Common myeloid progenitor, CD34-positive (primary cell): Measurements from ENCODE around the gene KAZN.

ENCODE experiments used
- CTCF ChIA-PET: fragments of 350-600 bp; sonication (Branson Sonifier 250); formaldehyde crosslinking; loops from one replicate; lab custom pipeline; 2021; ENCODE audit warnings: antibody characterized with exemption; lab: Charles Lee
- POLR2A ChIA-PET: fragments of 350-600 bp; sonication (Branson Sonifier 250); formaldehyde crosslinking; loops from one replicate; lab custom pipeline; 2021; ENCODE audit warnings: antibody characterized with exemption; lab: Charles Lee
- DNase-seq, 3 donors: peaks; one replicate each; pipeline versions ENCODE4 v3.0.0 to v3.0.0-alpha.2; 2013
- H3K27ac ChIP-seq, 2 experiments: 1 replicate in 1 of 2; 2 replicates in 1 of 2; pipeline ENCODE4 v1.7.0; 2013; ENCODE audit warnings: inconsistent platforms in 2 of 2, low read length in 2 of 2, mild to moderate bottlenecking in 2 of 2, low read depth in 1 of 2, moderate library complexity in 1 of 2; ENCODE audit not compliant: severe bottlenecking in 2 of 2, insufficient read depth in 1 of 2, poor library complexity in 1 of 2
- H3K27me3 ChIP-seq, 5 experiments: replicated peaks in 2 of 5; 1 replicate in 3 of 5; 2 replicates in 2 of 5; pipeline versions ENCODE4 v1.6.1 to v1.7.0; 2013; ENCODE audit warnings: low read length in 4 of 5, mild to moderate bottlenecking in 2 of 5, moderate library complexity in 2 of 5, inconsistent platforms in 1 of 5; ENCODE audit not compliant: insufficient read depth in 5 of 5, control insufficient read depth in 4 of 5
- H3K36me3 ChIP-seq, 4 experiments: 1 replicate in 2 of 4; 2 replicates in 2 of 4; pipeline versions ENCODE4 v1.6.1 to v1.7.0; 2013; ENCODE audit warnings: low read length in 3 of 4, control low read depth in 1 of 4, mild to moderate bottlenecking in 1 of 4; ENCODE audit not compliant: control insufficient read depth in 4 of 4, insufficient read depth in 4 of 4
- H3K4me1 ChIP-seq, 4 experiments: 1 replicate in 3 of 4; 2 replicates in 1 of 4; pipeline versions ENCODE4 v1.6.1 to v1.7.1; 2013; ENCODE audit warnings: low read length in 3 of 4, mild to moderate bottlenecking in 3 of 4, control low read depth in 1 of 4, inconsistent platforms in 1 of 4, moderate library complexity in 1 of 4; ENCODE audit not compliant: control insufficient read depth in 4 of 4, insufficient read depth in 4 of 4; ENCODE audit errors: control extremely low read depth in 1 of 4
- H3K4me3 ChIP-seq, 7 experiments: 1 replicate in 4 of 7; 2 replicates in 3 of 7; pipeline versions ENCODE4 v1.5.1 to v1.7.0; 2013; ENCODE audit warnings: mild to moderate bottlenecking in 7 of 7, low read length in 6 of 7, moderate library complexity in 6 of 7, inconsistent platforms in 2 of 7, low read depth in 2 of 7, control low read depth in 1 of 7; ENCODE audit not compliant: insufficient read depth in 4 of 7, control insufficient read depth in 1 of 7; ENCODE audit errors: extremely low read depth in 1 of 7
- H3K9me3 ChIP-seq, 5 experiments: 1 replicate in 4 of 5; 2 replicates in 1 of 5; pipeline versions ENCODE4 v1.6.1 to v1.7.1; 2013; ENCODE audit warnings: low read length in 4 of 5, mild to moderate bottlenecking in 2 of 5, inconsistent platforms in 1 of 5, low read depth in 1 of 5, moderate library complexity in 1 of 5; ENCODE audit not compliant: control insufficient read depth in 4 of 5, insufficient read depth in 2 of 5; ENCODE audit errors: control extremely low read depth in 1 of 5
- WGBS: methylation state at CpG from one replicate; pipeline ENCODE4 v1.1.5; 2013; ENCODE audit not compliant: insufficient coverage; 5-methylcytosine and 5-hydroxymethylcytosine counted together

KAZN gene

DNA sequence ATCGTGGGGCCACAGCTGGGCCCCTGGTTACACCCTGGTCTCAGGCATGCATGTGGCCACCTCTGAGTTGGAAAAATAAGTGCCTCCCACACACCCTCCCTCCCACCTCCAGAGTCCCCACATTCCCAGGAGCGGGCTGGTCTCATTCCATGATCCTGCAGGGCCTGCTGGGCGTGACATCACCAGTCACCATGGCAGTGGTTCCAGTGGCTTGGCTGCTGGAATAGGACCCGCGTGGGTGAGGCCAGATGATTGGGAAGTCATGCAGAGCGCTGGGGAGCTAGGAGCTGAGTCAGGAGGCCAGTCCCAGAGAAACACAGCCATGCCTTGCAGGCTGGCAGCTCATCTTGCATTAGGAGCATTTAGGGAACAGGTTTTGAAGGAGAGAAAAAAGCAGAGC lies 429.6 kb downstream of the KAZN start:
- Histone ChIP-seq H3K27me3 (peaks cover 0 to 3% (median 0%) of the 10 kb centered on the region in 5 experiments), H3K36me3 (no peaks in the 10 kb centered on the region), H3K27ac (no peak overlapping the region), H3K4me1 (no peaks in the 10 kb centered on the region), H3K9me3 (no peaks in the 10 kb centered on the region), H3K4me3 (no peak overlapping the region)
- DNase-seq, result no peak
- POLR2A ChIA-PET, result no interaction called here
- CTCF ChIA-PET, result interaction anchor here (0.7 to 3.3 kb wide), 15 partner anchors 8 to 367 kb away, joined by 3 to 17 read pairs (median 4); no protein-coding TSS in a partner anchor
- WGBS, result 88% methylated on average over 6 of the region's 6 CpGs

- Histone ChIP-seq H3K27ac (no peak overlapping the region), H3K36me3 (no peaks in the 10 kb centered on the region), H3K4me1 (no peaks in the 10 kb centered on the region), H3K9me3 (no peaks in the 10 kb centered on the region), H3K4me3 (no peak overlapping the region), H3K27me3 (peaks cover 0 to 3% (median 0%) of the 10 kb centered on the region in 5 experiments)
- CTCF ChIA-PET, result interaction anchor here (1.1 to 3.3 kb wide), 5 partner anchors 9 to 71 kb away, joined by 3 to 17 read pairs (median 9); no protein-coding TSS in a partner anchor
- POLR2A ChIA-PET, result no interaction called here
- no peak for DNase-seq
- WGBS, result 100% methylated on average over 7 of the region's 7 CpGs
Observed at GRCh38 chr1:15028616-15029015, 430.1 kb downstream of the KAZN start.

GRCh38 chr1:15029036-15029435 lies 430.6 kb downstream of the KAZN start:
- Histone ChIP-seq H3K36me3 (no peaks in the 10 kb centered on the region), H3K4me3 (no peak overlapping the region), H3K27ac (no peak overlapping the region), H3K9me3 (no peaks in the 10 kb centered on the region), H3K4me1 (no peaks in the 10 kb centered on the region), H3K27me3 (peaks cover 0 to 3% (median 0%) of the 10 kb centered on the region in 5 experiments)
- DNase-seq, result no peak
- CTCF ChIA-PET, result interaction anchor here (1.1 to 2.8 kb wide), 3 partner anchors 8 to 21 kb away, joined by 3 to 12 read pairs (median 6); no protein-coding TSS in a partner anchor
- WGBS, result 98% methylated on average over 6 of the region's 6 CpGs
- POLR2A ChIA-PET, result no interaction called here

- WGBS, result 97% methylated on average over 7 of the region's 8 CpGs
- ChIA-PET POLR2A (no interaction called here), CTCF (interaction anchor here (1.5 to 1.7 kb wide), 3 partner anchors 14 to 70 kb away, joined by 5 to 6 read pairs (median 6); no protein-coding TSS in a partner anchor)
Observed at GRCh38 chr1:15029786-15030185, 431.3 kb downstream of the KAZN start.

DNA sequence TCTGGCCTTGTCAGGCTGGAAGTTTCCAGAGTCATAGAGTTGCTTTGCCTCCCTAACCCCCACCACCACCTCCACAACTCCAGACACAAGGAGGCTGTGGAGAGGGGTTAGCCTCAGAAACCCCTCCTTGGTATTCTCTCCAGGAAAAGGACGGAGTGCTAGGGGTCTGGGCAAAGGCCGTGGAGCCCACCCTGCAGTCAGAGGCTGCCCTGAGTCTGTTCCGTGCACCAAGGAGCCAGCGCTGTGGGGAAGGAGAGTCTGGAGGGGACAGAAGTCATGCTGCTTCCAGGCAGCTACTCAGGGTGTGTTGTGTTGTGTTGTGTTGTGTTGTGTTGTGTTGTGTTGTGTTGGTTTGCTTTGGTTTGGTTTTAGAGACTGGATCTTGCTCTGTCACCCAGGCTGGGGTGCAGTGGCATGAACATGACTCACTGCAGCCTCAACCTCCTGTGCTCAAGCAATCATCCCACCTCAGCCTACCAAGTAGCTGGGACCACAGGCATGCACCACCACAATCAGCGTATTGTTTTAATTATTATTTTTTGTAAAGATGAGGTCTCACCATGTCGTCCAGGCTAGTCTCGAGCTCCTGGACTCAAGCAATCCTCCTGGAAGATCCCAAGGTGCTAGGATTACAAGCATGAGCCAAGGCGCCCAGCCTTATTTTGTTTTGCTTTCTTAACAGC lies 432.9 kb downstream of the KAZN start:
- POLR2A ChIA-PET, result no interaction called here
- Histone ChIP-seq H3K27me3 (no peaks in the 10 kb centered on the region), H3K4me1 (no peaks in the 10 kb centered on the region), H3K9me3 (no peaks in the 10 kb centered on the region), H3K27ac (no peak overlapping the region), H3K36me3 (no peaks in the 10 kb centered on the region), H3K4me3 (no peak overlapping the region)
- CTCF ChIA-PET, result interaction anchor here (1.5 to 1.7 kb wide), 3 partner anchors 12 to 68 kb away, joined by 5 to 6 read pairs (median 6); no protein-coding TSS in a partner anchor
- DNase-seq, result no peak
- 96% methylated on average over 8 of the region's 8 CpGs for whole genome bisulfite sequencing

More at GRCh38 chr1:15029786-15030185, 431.3 kb downstream of the KAZN start:
- Histone ChIP-seq H3K4me1 (no peaks in the 10 kb centered on the region), H3K36me3 (no peaks in the 10 kb centered on the region), H3K27me3 (peaks cover 0 to 2% (median 0%) of the 10 kb centered on the region in 5 experiments), H3K9me3 (no peaks in the 10 kb centered on the region), H3K27ac (no peak overlapping the region), H3K4me3 (no peak overlapping the region)
- no peak for DNase-seq

DNA sequence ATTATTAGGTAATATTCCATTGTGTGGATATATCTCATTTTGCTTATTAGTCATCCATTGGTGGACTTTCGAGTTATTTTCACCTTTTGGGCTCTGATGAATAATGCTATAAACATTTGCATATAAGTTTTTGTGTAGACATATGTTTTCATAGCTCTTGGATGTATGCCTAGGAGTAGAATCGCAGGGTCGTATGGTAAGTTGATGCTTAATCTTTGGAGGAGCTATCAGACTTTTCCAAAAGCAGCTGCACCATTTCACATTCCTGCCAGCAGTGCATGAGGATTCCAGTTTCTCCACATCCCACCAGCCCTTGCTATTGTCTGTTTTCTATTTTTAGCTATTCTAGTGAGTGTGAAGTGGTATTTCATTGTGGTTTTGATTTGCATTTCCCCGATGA lies 434.8 kb downstream of the KAZN start:
- H3K4me3 ChIP-seq, result no peak overlapping the region
- 95% methylated on average over 3 of the region's 4 CpGs for WGBS

DNA sequence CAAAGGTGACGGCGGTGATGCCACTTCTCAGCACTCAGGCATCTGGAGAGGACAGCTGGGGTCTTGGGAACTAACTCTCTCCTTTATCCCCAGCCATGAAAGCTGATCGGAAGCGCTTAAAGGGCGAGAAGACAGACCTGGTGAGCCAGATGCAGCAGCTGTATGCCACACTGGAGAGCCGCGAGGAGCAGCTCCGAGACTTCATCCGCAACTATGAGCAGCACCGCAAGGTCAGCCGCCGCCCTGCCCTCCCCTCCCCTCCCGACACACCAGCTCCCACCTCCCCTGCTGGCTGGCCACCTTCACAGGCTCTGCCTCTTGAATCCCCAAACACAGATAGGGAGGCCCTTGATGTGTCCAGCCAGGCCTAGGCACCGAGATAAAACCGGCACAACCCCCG lies 436.2 kb downstream of the KAZN start:
- Histone ChIP-seq H3K9me3 (no peaks in the 10 kb centered on the region), H3K4me1 (no peaks in the 10 kb centered on the region), H3K27me3 (no peaks in the 10 kb centered on the region), H3K4me3 (no peak overlapping the region), H3K36me3 (no peaks in the 10 kb centered on the region), H3K27ac (no peak overlapping the region)
- ChIA-PET CTCF (no interaction called here), POLR2A (no interaction called here)
- DNase-seq, result no peak
- 97% methylated on average over 16 of the region's 16 CpGs for WGBS

More for the DNA sequence above, 434.8 kb downstream of the KAZN start:
- no peaks in the 10 kb centered on the region for H3K9me3 ChIP-seq
- H3K27ac ChIP-seq, result no peak overlapping the region
- no peak for DNase-seq
- no peaks in the 10 kb centered on the region for H3K4me1 ChIP-seq
- POLR2A ChIA-PET, result no interaction called here
- no peaks in the 10 kb centered on the region for H3K36me3 ChIP-seq
- CTCF ChIA-PET, result no interaction called here
- no peaks in the 10 kb centered on the region for H3K27me3 ChIP-seq
